ENCODE data around the gene SCN7A.

Gene SCN7A

DNA sequence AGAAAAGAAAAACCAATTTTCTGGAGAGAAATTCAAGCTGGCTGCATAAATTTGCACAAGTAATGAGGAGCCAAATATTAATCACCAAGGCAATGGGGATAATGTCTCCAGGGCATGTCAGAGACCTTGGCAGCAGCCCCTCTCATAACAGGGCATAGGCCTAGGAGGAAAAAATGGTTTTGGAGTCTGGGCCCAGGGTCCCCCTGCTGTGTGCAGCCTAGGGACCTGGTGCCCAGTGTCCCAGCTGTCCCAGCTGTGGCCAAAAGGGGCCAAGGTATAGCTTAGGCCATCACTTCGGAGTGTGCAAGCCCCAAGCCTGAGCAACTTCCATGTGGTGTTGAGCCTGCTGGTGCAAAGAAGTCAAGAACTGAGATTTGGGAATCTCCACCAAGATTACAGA, 57.1 kb downstream of the SCN7A start:
- H3K27ac ChIP-seq (ENCODE audit: insufficient read depth in 1 of 2, low read depth in 1 of 2, low read length in 2 of 2, poor library complexity in 1 of 2, severe bottlenecking in 2 of 2) = no peak overlapping the region
- H3K4me1 ChIP-seq (ENCODE audit: control extremely low read depth in 1 of 4, control insufficient read depth in 4 of 4, insufficient read depth in 4 of 4, low read length in 3 of 4) = no peaks in the 10 kb centered on the region
- ChIA-PET CTCF (no interaction called here), POLR2A (no interaction called here)
- H3K27me3 ChIP-seq (replicated peaks in 2 of 5; ENCODE audit: control insufficient read depth in 4 of 5, insufficient read depth in 5 of 5, low read length in 4 of 5) = no peaks in the 10 kb centered on the region
- peaks cover 0 to 3% (median 0%) of the 10 kb centered on the region in 5 experiments for H3K9me3 ChIP-seq (ENCODE audit: control extremely low read depth in 1 of 5, control insufficient read depth in 4 of 5, insufficient read depth in 2 of 5, low read depth in 1 of 5, low read length in 4 of 5)
- no peak for DNase-seq
- no peak overlapping the region for H3K4me3 ChIP-seq (ENCODE audit: control insufficient read depth in 1 of 7, extremely low read depth in 1 of 7, insufficient read depth in 4 of 7, low read depth in 2 of 7, low read length in 6 of 7)
- H3K36me3 ChIP-seq (ENCODE audit: control insufficient read depth in 4 of 4, insufficient read depth in 4 of 4, low read length in 3 of 4) = no peaks in the 10 kb centered on the region
- WGBS (ENCODE audit: insufficient coverage) = 100% methylated on average over 1 of the region's 1 CpG

- no peak overlapping the region for H3K4me3 ChIP-seq (ENCODE audit: control insufficient read depth in 1 of 7, extremely low read depth in 1 of 7, insufficient read depth in 4 of 7, low read depth in 2 of 7, low read length in 6 of 7)
- DNase-seq = peak in 2 of 3 donors; percentile 52 to 61
- no peaks in the 10 kb centered on the region for H3K4me1 ChIP-seq (ENCODE audit: control extremely low read depth in 1 of 4, control insufficient read depth in 4 of 4, insufficient read depth in 4 of 4, low read length in 3 of 4)
- no peaks in the 10 kb centered on the region for H3K27me3 ChIP-seq (replicated peaks in 2 of 5; ENCODE audit: control insufficient read depth in 4 of 5, insufficient read depth in 5 of 5, low read length in 4 of 5)
- H3K9me3 ChIP-seq (ENCODE audit: control extremely low read depth in 1 of 5, control insufficient read depth in 4 of 5, insufficient read depth in 2 of 5, low read depth in 1 of 5, low read length in 4 of 5) = peaks cover 0 to 3% (median 0%) of the 10 kb centered on the region in 5 experiments
- no peak overlapping the region for H3K27ac ChIP-seq (ENCODE audit: insufficient read depth in 1 of 2, low read depth in 1 of 2, low read length in 2 of 2, poor library complexity in 1 of 2, severe bottlenecking in 2 of 2)
- ChIA-PET CTCF (no interaction called here), POLR2A (no interaction called here)
- H3K36me3 ChIP-seq (ENCODE audit: control insufficient read depth in 4 of 4, insufficient read depth in 4 of 4, low read length in 3 of 4) = no peaks in the 10 kb centered on the region
- WGBS (ENCODE audit: insufficient coverage) = 0% methylated on average over 1 of the region's 3 CpGs
Measured at GRCh38 chr2:166436189-166436588, 57.9 kb downstream of the SCN7A start.

DNA sequence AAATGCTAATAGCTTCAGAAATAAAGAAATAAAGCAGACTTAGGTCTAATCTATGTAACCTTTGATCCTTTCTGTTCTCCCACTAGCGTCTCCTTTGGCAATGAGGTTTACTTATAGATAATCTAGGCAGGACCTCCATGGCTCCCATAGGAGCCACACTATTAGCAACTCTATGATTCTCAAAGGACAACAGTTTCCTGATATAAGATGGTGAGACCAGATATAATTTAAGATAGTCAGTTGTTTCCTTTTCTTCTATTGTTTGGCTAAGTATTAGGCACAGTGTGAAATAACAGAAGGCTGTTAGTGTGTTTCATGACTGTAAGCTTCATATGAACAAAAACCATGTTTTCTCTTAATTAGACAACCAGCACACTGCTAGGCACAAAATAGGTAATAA, 59.6 kb downstream of the SCN7A start:
- Histone ChIP-seq H3K9me3 (ENCODE audit: control extremely low read depth in 1 of 5, control insufficient read depth in 4 of 5, insufficient read depth in 2 of 5, low read depth in 1 of 5, low read length in 4 of 5) (peaks cover 0 to 3% (median 0%) of the 10 kb centered on the region in 5 experiments), H3K4me3 (ENCODE audit: control insufficient read depth in 1 of 7, extremely low read depth in 1 of 7, insufficient read depth in 4 of 7, low read depth in 2 of 7, low read length in 6 of 7) (no peak overlapping the region), H3K4me1 (ENCODE audit: control extremely low read depth in 1 of 4, control insufficient read depth in 4 of 4, insufficient read depth in 4 of 4, low read length in 3 of 4) (no peaks in the 10 kb centered on the region), H3K27ac (ENCODE audit: insufficient read depth in 1 of 2, low read depth in 1 of 2, low read length in 2 of 2, poor library complexity in 1 of 2, severe bottlenecking in 2 of 2) (no peak overlapping the region), H3K27me3 (replicated peaks in 2 of 5; ENCODE audit: control insufficient read depth in 4 of 5, insufficient read depth in 5 of 5, low read length in 4 of 5) (no peaks in the 10 kb centered on the region), H3K36me3 (ENCODE audit: control insufficient read depth in 4 of 4, insufficient read depth in 4 of 4, low read length in 3 of 4) (no peaks in the 10 kb centered on the region)
- WGBS (ENCODE audit: insufficient coverage) = no CpG with 5 or more reads among the region's 1 CpG
- CTCF ChIA-PET = no interaction called here
- no peak for DNase-seq
- POLR2A ChIA-PET = no interaction called here

- no peaks in the 10 kb centered on the region for H3K36me3 ChIP-seq (ENCODE audit: control insufficient read depth in 4 of 4, insufficient read depth in 4 of 4, low read length in 3 of 4)
- H3K9me3 ChIP-seq (ENCODE audit: control extremely low read depth in 1 of 5, control insufficient read depth in 4 of 5, insufficient read depth in 2 of 5, low read depth in 1 of 5, low read length in 4 of 5) = peaks cover 0 to 3% (median 0%) of the 10 kb centered on the region in 5 experiments
- DNase-seq = no peak
- no peaks in the 10 kb centered on the region for H3K4me1 ChIP-seq (ENCODE audit: control extremely low read depth in 1 of 4, control insufficient read depth in 4 of 4, insufficient read depth in 4 of 4, low read length in 3 of 4)
- 100% methylated on average over 1 of the region's 1 CpG for WGBS (ENCODE audit: insufficient coverage)
- POLR2A ChIA-PET = no interaction called here
- CTCF ChIA-PET = interaction anchor here (0.8 to 1.9 kb wide), 3 partner anchors 8 to 16 kb away, joined by 3 to 6 read pairs (median 3); no protein-coding TSS in a partner anchor
- H3K27me3 ChIP-seq (replicated peaks in 2 of 5; ENCODE audit: control insufficient read depth in 4 of 5, insufficient read depth in 5 of 5, low read length in 4 of 5) = no peaks in the 10 kb centered on the region
- no peak overlapping the region for H3K27ac ChIP-seq (ENCODE audit: insufficient read depth in 1 of 2, low read depth in 1 of 2, low read length in 2 of 2, poor library complexity in 1 of 2, severe bottlenecking in 2 of 2)
- H3K4me3 ChIP-seq (ENCODE audit: control insufficient read depth in 1 of 7, extremely low read depth in 1 of 7, insufficient read depth in 4 of 7, low read depth in 2 of 7, low read length in 6 of 7) = no peak overlapping the region
Measured at GRCh38 chr2:166433457-166433856, 60.6 kb downstream of the SCN7A start.

GRCh38 chr2:166432331-166432730, 61.7 kb downstream of the SCN7A start:
- ChIA-PET CTCF (interaction anchor here (1.9 kb wide), 1 partner anchor 10 kb away, joined by 6 read pairs; no protein-coding TSS in a partner anchor), POLR2A (no interaction called here)
- no peak for DNase-seq
- H3K4me3 ChIP-seq (ENCODE audit: control insufficient read depth in 1 of 7, extremely low read depth in 1 of 7, insufficient read depth in 4 of 7, low read depth in 2 of 7, low read length in 6 of 7) = no peak overlapping the region
- no peaks in the 10 kb centered on the region for H3K36me3 ChIP-seq (ENCODE audit: control insufficient read depth in 4 of 4, insufficient read depth in 4 of 4, low read length in 3 of 4)
- H3K27me3 ChIP-seq (replicated peaks in 2 of 5; ENCODE audit: control insufficient read depth in 4 of 5, insufficient read depth in 5 of 5, low read length in 4 of 5) = no peaks in the 10 kb centered on the region
- no peak overlapping the region for H3K27ac ChIP-seq (ENCODE audit: insufficient read depth in 1 of 2, low read depth in 1 of 2, low read length in 2 of 2, poor library complexity in 1 of 2, severe bottlenecking in 2 of 2)
- no peaks in the 10 kb centered on the region for H3K9me3 ChIP-seq (ENCODE audit: control extremely low read depth in 1 of 5, control insufficient read depth in 4 of 5, insufficient read depth in 2 of 5, low read depth in 1 of 5, low read length in 4 of 5)
- no CpG with 5 or more reads among the region's 1 CpG for WGBS (ENCODE audit: insufficient coverage)
- no peaks in the 10 kb centered on the region for H3K4me1 ChIP-seq (ENCODE audit: control extremely low read depth in 1 of 4, control insufficient read depth in 4 of 4, insufficient read depth in 4 of 4, low read length in 3 of 4)

- no peak for DNase-seq
- no peak overlapping the region for H3K4me3 ChIP-seq (ENCODE audit: control insufficient read depth in 1 of 7, extremely low read depth in 1 of 7, insufficient read depth in 4 of 7, low read depth in 2 of 7, low read length in 6 of 7)
- CTCF ChIA-PET = interaction anchor here (1.1 to 1.8 kb wide), 2 partner anchors 9 to 64 kb away, joined by 3 to 6 read pairs; no protein-coding TSS in a partner anchor
- H3K36me3 ChIP-seq (ENCODE audit: control insufficient read depth in 4 of 4, insufficient read depth in 4 of 4, low read length in 3 of 4) = no peaks in the 10 kb centered on the region
- no peaks in the 10 kb centered on the region for H3K4me1 ChIP-seq (ENCODE audit: control extremely low read depth in 1 of 4, control insufficient read depth in 4 of 4, insufficient read depth in 4 of 4, low read length in 3 of 4)
- 100% methylated on average over 2 of the region's 5 CpGs for WGBS (ENCODE audit: insufficient coverage)
- POLR2A ChIA-PET = no interaction called here
- no peak overlapping the region for H3K27ac ChIP-seq (ENCODE audit: insufficient read depth in 1 of 2, low read depth in 1 of 2, low read length in 2 of 2, poor library complexity in 1 of 2, severe bottlenecking in 2 of 2)
- H3K9me3 ChIP-seq (ENCODE audit: control extremely low read depth in 1 of 5, control insufficient read depth in 4 of 5, insufficient read depth in 2 of 5, low read depth in 1 of 5, low read length in 4 of 5) = no peaks in the 10 kb centered on the region
- no peaks in the 10 kb centered on the region for H3K27me3 ChIP-seq (replicated peaks in 2 of 5; ENCODE audit: control insufficient read depth in 4 of 5, insufficient read depth in 5 of 5, low read length in 4 of 5)
Measured at GRCh38 chr2:166424841-166425240, 69.2 kb downstream of the SCN7A start.

GRCh38 chr2:166419616-166419934, 74.5 kb downstream of the SCN7A start:
- POLR2A ChIA-PET = no interaction called here
- CTCF ChIA-PET = interaction anchor here (1.0 to 1.1 kb wide), 3 partner anchors 59 to 98 kb away, joined by 3 to 6 read pairs (median 5); no protein-coding TSS in a partner anchor
- no CpG with 5 or more reads among the region's 2 CpGs for WGBS (ENCODE audit: insufficient coverage)
- DNase-seq = peak; percentile 34 to 71 (median 67)
- no peaks in the 10 kb centered on the region for H3K36me3 ChIP-seq (ENCODE audit: control insufficient read depth in 4 of 4, insufficient read depth in 4 of 4, low read length in 3 of 4)
- no peak overlapping the region for H3K27ac ChIP-seq (ENCODE audit: insufficient read depth in 1 of 2, low read depth in 1 of 2, low read length in 2 of 2, poor library complexity in 1 of 2, severe bottlenecking in 2 of 2)
- H3K27me3 ChIP-seq (replicated peaks in 2 of 5; ENCODE audit: control insufficient read depth in 4 of 5, insufficient read depth in 5 of 5, low read length in 4 of 5) = no peaks in the 10 kb centered on the region
- H3K9me3 ChIP-seq (ENCODE audit: control extremely low read depth in 1 of 5, control insufficient read depth in 4 of 5, insufficient read depth in 2 of 5, low read depth in 1 of 5, low read length in 4 of 5) = no peaks in the 10 kb centered on the region
- no peak overlapping the region for H3K4me3 ChIP-seq (ENCODE audit: control insufficient read depth in 1 of 7, extremely low read depth in 1 of 7, insufficient read depth in 4 of 7, low read depth in 2 of 7, low read length in 6 of 7)
- H3K4me1 ChIP-seq (ENCODE audit: control extremely low read depth in 1 of 4, control insufficient read depth in 4 of 4, insufficient read depth in 4 of 4, low read length in 3 of 4) = no peaks in the 10 kb centered on the region

All from common myeloid progenitor, CD34-positive (primary cell).